ENCODE measurements around the gene UNC80.

DNA sequence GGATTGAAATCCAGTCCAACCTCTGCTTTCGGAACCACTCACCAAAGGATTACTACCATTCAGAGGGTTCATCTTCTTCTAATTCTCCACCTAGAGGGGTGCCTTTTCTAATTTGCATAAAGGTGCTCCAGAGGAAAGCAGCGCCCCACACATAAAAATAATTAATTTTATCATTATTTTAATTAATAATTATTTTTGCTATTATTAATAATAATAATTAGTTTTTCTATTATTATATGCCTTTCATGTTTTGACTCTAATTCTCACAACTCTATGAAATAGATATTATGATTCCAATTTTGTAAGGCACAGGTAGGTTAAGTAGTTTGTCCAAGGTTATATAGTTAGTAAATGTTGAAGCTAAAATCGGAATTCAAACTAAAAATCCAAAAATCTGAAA, 51.9 kb downstream of the UNC80 start:
- TF ChIP-seq, protein P1, sequence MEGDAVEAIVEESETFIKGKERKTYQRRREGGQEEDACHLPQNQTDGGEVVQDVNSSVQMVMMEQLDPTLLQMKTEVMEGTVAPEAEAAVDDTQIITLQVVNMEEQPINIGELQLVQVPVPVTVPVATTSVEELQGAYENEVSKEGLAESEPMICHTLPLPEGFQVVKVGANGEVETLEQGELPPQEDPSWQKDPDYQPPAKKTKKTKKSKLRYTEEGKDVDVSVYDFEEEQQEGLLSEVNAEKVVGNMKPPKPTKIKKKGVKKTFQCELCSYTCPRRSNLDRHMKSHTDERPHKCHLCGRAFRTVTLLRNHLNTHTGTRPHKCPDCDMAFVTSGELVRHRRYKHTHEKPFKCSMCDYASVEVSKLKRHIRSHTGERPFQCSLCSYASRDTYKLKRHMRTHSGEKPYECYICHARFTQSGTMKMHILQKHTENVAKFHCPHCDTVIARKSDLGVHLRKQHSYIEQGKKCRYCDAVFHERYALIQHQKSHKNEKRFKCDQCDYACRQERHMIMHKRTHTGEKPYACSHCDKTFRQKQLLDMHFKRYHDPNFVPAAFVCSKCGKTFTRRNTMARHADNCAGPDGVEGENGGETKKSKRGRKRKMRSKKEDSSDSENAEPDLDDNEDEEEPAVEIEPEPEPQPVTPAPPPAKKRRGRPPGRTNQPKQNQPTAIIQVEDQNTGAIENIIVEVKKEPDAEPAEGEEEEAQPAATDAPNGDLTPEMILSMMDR (IDR thresholded peaks at IDR 0.05) = no peak
- no peak for TF ChIP-seq POLR2A (IDR thresholded peaks at IDR 0.05)

Data from lower leg skin (tissue), 3 donors.